HG03097 (cell line): Measurements from ENCODE around the gene GLTPD2.

Experiments
- ATAC-seq: cut with Tn5 transposase; IDR thresholded peaks from one replicate; pipeline ENCODE4 v1.9.1; 2021; ENCODE audit not compliant: unreplicated experiment, low FRiP score

The GLTPD2 gene

DNA sequence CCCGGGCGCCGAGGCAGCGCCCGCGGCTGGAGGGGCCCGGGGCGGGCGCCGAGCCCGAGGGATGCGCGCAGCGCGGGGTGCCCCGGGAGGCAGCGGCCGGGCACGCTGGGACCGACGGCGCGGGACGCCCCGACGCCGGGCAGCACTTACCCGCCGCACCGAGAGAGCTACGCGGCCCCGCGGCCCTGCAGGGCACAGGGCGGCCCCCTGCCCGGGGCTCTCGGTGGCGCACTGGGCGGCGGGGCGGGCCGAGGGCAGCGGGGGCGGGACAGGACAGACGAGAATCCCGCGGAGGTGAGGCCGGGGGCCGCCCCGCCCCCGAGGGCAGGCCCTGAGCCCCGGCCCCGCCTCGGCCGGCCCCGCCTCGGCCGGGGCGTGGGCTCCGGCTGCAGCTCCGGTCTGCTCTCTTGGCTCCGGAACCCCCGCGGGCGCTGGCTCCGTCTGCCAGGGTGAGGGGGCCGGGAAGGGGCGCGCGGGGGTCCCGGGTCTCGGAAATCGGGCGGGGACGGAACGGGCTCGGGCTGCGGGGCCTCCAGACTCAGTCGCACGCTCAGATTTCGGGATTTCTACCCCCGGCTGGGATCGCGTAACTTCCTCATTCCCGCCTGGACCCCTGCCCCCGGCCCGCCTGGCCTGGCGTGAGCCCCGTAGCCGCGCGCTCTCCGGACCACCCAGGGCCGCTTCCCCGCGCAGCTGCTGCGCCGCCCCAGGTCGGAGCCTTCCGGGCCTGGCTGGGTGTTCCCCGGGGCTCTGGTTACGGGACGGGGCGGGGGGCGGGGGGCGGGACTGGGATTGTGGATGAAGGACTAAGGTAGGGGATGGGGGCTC is 18.2 kb downstream of the GLTPD2 start, which contains the start of gene PLD2:
Gene PLD2, plus strand, starts transcription at position 376 of the 828 bp plus-strand sequence. CDS start 621 bp downstream, outside the sequence.
- ATAC-seq: peak; percentile 91

DNA sequence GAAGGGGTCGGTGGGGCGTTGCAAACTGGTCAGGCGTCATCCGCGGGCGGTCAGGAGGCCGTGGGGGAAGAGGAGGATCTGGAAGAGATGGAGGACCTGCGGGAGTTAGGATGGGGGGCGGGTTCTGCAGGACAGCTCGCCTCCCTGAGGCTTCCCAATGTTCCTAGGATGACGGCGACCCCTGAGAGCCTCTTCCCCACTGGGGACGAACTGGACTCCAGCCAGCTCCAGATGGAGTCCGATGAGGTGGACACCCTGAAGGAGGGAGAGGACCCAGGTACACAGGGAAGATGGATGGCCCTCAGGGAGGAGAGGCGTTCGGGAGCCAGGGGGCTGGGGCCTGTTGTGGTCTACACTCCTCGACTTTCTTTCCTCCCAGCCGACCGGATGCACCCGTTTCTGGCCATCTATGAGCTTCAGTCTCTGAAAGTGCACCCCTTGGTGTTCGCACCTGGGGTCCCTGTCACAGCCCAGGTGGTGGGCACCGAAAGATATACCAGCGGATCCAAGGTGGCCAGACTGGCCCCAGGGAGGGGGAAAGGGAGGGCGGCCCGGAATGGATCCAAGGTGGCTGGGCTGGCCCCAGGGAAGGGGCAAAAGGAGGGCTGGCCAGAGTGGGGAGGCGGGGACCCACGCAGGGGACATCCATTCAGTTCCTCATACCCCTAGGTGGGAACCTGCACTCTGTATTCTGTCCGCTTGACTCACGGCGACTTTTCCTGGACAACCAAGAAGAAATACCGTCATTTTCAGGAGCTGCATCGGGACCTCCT is 19.0 kb downstream of the GLTPD2 start:
- ATAC-seq: no peak

DNA sequence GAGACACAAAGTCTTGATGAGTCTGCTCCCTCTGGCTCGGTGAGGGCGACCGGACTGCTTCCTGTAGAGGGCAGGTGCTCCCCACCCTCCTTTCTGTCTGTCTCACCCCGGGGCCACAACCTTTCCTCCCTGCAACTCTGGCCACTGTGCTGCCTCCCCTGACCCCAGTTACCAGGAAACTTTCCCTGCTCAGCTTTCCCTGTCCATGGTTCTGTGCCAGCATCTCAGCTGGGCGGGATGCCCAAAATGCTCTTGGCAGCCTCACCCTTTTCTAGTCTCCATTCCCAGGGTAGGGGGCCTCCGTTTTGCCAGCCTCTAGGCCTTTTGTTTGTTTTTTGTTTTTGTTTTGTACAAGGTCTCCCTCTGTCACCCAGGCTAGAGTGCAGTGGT is 19.6 kb downstream of the GLTPD2 start:
- ATAC-seq: no peak

DNA sequence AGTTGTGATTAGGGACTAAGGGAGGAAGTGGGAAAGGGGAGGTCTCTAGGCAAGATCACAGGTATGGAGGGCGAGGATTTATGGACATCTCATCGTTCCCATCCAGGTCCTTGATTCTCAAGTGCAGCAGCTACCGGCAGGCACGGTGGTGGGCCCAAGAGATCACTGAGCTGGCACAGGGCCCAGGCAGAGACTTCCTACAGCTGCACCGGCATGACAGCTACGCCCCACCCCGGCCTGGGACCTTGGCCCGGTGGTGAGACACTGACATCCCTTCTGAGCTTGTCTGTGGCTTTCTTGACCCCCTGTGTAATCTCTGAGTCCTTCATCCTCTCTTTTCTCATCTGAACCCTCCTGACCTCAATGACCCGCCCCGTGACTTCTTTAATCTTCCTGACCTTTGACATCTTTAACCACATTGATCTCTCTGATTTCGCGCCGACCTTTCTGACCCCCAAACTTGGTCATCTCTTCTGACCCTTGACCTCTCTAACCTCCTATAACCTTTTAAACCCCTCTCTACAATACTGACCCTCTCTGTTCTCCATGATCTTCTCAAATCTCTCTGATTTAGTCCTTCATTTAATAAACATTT is 22.0 kb downstream of the GLTPD2 start:
- ATAC-seq: no peak

DNA sequence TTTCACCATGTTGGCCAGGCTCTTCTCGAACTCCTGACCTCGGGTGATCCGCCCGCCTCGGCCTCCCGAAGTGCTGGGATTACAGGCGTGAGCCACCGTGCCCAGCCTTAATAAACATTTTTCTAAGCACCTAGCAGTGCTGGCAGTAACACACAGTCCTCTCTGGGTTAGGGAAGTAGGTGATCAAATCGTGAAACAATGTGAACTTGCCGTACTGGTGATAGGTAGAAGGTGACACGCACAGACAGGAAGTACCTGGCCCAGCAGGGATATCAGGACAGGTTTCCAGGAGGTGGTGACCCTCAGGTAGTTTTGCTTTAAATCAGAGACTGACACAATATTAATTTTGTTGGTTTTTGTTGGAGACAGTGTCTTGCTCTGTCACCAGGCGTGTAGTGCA is 22.7 kb downstream of the GLTPD2 start:
- no peak for ATAC-seq

DNA sequence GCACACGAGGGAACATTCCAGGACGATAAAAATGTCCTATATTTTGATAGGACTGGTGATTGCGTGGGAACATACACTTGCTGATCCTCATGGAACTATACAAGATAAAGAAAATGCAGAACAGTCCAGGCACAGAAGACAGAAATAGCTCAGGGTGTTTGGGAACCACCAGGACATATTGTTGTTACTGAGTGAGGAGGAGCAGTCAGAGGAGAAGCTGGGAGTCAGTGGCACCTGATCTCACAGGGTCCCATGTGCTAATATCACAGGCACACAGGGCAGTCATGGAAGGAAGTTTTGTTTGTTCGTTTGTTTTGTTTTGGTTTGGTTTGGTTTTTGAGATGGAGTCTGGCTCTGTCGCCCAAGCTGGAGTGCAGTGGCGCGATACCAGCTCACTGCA is 23.9 kb downstream of the GLTPD2 start:
- ATAC-seq: no peak

DNA sequence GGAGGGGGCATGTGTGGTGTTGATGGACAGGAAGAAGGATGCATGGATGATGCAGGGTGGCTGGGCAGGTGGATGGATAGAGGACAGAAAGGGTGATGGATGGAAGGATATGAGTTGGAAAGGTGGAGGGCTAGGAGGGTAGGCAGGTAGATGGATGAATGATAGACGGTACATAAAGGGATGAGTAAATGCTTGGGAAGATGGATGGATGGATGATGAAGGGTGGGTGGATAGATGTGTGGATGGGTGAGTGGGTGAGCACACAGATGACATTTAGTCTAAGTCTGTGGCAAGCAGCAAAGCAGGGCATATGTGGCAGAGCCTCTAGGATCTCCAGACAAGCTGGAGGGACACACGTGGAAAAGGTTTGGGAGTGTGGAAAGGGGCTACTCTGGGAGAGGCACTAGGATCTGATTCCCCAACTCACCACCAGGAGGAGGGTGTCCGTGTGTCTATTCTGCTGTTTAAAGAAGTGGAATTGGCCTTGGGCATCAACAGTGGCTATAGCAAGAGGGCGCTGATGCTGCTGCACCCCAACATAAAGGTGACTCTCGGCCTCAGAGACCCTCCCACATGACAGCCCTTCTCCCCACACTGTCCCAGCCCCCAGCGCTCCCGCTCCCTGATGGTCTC is 26.4 kb downstream of the GLTPD2 start:
- no peak for ATAC-seq

DNA sequence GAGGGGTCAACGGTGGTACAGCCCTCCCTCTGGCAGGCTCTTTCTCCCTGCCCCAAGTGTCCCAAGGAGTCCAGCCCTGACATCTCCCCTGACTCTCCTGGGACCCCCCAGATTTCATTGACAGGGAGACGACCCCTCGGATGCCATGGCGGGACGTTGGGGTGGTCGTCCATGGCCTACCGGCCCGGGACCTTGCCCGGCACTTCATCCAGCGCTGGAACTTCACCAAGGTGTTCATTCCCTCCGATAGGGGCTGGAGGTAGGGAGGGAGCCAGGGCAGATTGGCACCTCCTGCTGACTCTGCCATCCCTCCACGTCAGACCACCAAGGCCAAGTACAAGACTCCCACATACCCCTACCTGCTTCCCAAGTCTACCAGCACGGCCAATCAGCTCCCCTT is 28.1 kb downstream of the GLTPD2 start:
- no peak for ATAC-seq

DNA sequence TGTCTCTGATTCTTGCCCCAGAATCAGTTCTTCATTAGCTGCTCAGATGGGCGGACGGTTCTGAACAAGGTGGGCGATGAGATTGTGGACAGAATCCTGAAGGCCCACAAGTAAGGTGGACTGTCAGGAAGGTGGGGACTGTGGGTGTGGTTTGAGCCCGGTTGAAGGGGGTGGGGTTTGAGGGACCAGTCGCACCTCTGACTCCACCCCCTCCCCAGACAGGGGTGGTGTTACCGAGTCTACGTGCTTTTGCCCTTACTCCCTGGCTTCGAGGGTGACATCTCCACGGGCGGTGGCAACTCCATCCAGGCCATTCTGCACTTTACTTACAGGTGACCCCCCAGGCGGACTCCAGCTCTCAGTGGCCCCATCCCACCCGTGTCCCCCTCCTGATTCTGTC is 29.5 kb downstream of the GLTPD2 start:
- no peak for ATAC-seq

DNA sequence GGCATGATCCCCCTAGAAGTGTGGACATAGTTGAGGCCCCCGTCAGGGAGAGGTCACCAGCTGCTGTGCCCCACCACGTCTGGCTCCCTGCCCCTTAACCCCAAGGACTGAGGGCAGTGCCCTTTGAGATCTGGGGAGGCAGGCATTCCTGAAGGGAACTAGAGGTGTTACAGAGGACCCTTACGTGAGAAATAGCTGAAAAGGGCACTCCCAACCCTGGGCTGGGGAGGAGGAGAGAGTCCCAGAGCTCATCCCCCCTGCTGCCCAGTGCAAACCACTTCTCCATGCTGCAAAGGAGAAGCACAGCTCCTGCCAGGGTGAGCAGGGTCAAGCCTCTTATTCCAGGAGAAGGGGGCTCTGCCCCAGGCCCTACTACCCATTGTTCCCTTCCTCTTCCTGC is 34.1 kb downstream of the GLTPD2 start:
- ATAC-seq: no peak

DNA sequence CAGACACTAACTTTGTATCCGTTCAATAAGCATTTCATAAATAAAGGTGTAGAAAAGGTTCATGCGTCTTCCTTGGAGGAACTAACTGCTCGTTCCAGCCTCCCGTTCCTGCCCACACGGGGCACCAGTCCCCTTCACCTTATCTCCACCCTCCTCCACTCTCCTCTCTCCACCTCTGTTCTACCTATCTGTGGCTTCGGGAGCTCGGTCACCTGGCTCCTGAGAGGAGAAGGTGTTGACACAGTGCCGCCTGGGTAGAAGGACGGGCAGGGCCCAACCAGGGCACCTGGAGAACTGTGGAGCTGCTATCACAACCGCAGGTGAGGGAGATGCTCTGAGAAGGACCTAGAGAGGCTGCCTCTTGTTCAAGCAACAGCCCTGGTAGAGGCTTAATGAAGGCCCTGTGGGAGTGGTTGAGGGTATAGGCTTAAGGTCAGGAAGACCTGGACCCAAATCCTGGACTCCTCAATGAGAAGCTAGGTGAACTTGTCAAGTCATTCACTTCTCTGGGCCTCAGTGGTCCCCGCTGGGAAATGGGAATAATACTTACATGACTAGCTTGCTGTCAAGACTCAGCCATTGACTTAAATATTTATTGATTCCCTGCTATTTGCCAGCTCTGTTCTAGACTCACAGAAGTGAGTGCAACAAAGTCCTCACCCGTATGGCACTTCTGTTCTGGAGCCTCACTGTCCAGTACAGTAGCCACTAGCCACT is 34.8 kb downstream of the GLTPD2 start:
- no peak for ATAC-seq

DNA sequence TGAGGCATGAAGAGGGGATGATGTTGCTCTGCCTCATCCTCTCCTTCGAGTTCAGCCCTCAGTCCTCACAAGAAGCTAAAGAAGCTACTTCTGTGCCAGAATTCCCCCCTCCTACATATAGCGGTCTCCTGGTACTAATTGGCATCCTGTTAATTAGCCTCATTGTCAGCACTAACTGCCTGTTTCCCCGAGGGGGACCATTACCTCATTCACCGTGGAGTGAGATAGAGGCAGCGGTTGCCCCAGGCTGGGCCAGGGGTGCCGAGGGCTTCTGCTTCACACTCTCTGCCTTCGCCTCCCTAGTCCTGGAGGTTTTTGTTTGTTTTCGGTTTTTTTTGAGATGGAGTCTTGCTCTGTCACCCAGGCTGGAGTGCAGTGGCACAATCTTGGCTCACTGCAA is 38.6 kb downstream of the GLTPD2 start:
- no peak for ATAC-seq

DNA sequence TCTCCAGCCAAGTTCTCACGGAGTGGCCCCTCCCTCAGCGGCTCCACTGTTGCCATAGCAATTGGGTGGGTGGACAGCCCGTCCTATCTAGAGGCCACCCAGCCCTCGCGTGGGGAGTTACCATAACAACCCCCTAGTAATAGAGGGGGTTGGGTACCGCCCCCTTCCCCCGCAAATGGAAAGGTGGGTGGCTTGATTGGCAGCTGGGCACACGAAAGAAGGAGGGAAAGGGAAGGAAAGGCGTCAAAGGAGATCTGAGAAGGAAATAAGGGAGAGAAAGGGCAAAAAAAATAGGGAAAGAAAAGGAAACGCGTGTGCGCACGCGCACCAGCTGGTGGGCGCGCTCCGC is 44.0 kb downstream of the GLTPD2 start:
- ATAC-seq: peak; percentile 2

DNA sequence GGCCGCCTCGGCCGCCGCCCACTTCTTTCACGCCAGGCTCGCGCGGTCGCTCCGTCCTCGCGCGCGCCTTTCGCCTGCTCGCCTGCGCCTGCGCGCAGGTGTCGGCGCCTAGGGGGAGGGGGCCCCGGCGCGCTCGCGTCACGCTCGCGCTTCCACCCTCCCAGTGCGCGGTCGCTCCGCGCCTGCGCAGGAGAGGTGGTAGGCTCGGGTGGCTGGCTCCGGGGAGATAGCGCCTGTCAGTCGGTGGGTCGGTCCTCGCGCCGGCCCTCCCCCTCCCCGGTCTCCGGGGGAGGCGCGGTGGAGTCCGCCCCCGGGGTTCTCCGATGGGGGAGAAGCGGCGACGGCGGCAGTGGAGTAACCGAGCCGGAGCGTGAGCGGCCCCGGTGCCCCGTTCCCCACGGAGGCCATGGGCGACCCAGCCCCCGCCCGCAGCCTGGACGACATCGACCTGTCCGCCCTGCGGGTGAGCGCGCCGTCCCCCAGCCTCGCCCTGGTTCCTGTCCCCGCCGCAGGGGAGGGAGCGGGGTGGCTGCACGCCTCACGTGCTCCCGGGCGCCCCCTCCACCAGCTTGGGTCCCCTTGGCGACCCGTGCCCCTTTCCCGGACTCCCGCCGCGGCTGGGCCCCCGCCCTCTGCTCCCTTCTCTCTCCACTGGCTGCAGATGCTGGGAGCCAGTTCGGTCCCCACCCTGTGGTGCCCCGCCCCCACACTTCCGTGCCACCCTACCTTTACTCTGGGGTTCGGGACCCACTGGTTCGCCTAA is 44.6 kb downstream of the GLTPD2 start, which contains the start of gene MINK1:
Gene MINK1, plus strand, starts transcription at position 163 of the 763 bp plus-strand sequence. Its CDS starts 244 bp downstream, at position 407.
- peak; percentile 90 for ATAC-seq

DNA sequence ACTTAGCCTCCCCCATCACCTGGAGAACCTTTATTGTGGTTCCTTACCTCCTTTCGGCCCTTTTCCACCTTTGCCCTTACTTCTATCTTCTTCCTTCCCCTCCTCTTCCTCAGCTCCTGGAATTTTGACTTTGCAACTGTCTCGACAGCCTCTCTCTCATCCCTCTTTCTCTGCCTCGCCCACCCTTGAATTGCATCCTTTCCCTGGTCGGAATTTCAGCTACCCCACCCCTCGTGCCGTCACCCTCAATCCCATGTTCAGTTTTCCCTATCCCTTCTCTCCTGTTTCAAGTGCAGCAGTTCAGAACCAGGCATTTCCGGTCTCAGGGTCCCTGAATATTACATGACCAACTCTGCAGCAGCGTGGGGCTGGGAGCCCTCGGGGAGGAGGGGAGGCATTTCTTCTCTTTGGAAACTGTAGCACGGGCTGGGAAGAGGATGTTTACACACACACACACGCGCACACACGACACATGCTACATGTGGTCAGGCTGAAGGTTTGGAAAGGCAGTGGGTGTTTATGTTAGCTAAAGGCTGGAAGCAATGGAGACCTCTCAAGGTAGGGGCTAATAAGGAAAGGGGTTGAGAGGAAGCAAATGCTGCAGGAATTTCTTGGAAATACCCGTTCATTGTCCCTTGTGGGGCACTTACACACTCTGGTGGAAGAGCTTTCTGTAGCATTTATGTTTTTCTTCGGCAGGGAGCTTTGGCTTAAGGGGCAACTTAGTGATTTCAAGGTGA is 45.3 kb downstream of the GLTPD2 start:
- no peak for ATAC-seq

DNA sequence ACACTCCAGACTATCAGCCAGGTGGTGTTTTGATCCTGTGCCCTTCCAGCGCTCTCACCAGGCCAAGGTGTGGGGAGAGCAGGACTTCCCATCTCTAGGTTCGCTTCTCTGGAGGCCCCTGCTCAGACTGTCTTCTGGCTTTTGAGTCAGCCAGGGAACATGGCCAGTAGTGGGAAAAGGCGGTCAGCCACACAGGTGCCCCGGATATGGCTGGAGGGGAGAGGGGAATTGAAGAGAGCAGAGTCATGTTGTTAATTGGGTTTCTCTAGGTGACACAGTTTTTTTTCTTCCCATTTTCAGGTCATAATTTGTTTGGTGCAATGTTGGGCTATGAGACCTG is 45.9 kb downstream of the GLTPD2 start:
- ATAC-seq: no peak

DNA sequence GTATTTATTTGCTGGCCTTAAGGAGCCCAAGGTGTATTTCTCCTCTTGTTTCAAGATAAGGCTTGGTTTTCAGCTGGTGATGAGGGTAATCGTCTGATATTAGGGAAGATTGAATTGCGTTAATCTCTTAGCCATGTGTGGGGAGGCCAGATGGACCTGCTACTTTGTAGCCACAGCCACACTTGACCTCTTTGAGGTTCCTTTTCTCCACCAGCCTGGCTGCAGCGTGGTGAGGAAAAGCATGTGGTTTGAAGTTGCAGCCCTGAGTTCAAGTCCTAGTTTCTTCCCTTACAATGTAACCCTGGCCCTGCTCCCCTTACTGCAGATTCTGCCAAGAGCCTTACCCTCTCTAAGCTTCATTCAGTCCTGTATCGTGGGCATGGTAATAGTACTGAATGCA is 47.5 kb downstream of the GLTPD2 start:
- ATAC-seq: no peak

DNA sequence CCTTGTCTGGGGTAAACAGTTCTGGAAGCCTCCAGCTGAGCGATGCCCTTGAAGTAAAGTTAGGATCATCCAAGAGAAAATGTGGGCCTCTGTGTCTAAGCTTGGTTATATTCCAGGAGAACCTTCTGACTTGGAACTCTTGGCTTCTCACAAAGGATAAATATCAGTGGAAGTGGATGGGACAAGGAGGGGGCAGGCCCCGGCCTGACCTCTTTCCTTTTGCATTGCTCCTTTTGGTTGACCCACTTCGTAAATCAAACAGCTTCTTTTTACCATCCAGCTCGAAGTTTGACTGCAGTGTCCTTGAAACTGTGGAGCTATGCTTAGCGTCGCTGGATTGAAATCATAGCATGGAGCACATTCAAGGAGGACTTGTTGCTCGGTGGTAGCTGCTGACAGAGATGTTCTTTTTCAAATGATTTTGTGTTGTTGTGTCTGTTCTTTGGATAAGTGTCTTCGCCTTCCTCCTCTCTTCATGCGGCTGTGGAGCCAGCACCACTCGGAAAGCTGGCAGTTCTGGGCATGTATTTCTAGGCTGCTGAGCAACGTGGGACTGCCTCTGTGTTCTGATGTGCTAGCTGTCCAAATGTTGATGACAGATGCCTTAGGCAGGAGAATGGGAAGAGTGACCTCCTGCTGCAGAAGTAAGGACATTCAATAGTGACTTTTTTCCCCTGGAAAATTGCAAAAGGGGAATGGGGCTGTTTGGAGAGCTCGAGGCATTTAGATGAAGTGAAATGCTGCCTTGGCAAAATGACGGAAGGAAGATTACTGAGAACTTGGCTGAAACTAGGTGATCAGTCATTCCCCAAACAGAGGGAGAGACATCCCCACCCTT is 48.9 kb downstream of the GLTPD2 start:
- ATAC-seq: no peak
